Measurements from ENCODE around the gene YWHAQ. TPM values are rescaled to one million over a fixed set of nuclear protein-coding genes. Genes with fewer than 3 reads are reported as not detected.

The YWHAQ gene
- total and polyA plus RNA-seq, 3 experiments from 2014 or later, result 358 to 565 (median 560) TPM

DNA sequence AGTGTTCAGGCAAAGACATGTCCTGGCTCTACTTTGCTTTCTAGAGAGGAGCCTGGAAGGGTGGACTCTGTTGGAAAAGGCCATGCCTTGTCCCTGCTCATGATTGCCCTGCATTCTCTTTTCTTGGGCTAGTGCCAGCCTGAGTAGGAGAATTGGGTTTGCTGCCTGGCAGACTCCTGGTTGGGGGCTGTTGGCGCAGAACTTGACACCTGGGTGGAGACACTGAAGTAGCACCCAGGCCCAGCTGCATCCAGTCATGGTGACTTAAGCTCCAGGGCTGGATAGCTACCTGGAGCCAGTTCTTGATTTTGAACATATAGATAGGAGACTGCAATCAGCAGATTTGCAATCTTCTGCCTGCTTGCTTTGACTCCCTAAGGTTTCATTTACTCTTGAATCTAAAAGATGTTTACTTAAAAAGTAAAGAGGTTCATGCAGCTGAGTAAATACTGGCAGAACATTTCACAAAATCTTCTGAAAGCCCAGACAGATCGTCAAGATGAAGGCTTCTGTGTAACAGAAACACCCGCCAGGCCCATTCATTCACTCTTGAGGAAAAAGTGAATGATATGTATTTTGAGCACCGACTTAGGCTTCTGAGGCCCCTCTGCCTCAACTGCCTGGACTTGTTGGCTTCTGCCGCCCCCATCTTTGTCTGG lies 38.0 kb upstream of the YWHAQ start:
- Histone ChIP-seq H3K27me3 (ENCODE audit: insufficient read depth, low read length, poor library complexity, severe bottlenecking) (no peaks in the 10 kb centered on the region), H3K36me3 (ENCODE audit: insufficient read depth, low read length) (no peaks in the 10 kb centered on the region), H3K4me3 (ENCODE audit: low read length) (no peak overlapping the region), H3K27ac (ENCODE audit: low read depth, low read length) (no peak overlapping the region), H3K9me3 (ENCODE audit: low read length) (no peaks in the 10 kb centered on the region), H3K4me1 (ENCODE audit: insufficient read depth, low read length) (no peaks in the 10 kb centered on the region)
- no peak for DNase-seq
- ChIA-PET POLR2A (no interaction called here), CTCF (no interaction called here)
- peaks cover 6 to 13% (median 10%) of the 10 kb centered on the region in 3 donors for H3K4me1 Mint-ChIP-seq
- no peaks in the 10 kb centered on the region for H3K9me3 Mint-ChIP-seq
- peaks cover 0 to 4% (median 0%) of the 10 kb centered on the region in 3 donors for H3K36me3 Mint-ChIP-seq
- no peak overlapping the region for H3K4me3 Mint-ChIP-seq
- peaks cover 0 to 2% of the 10 kb centered on the region in 2 donors for H3K27me3 Mint-ChIP-seq
- no peak overlapping the region for H3K27ac Mint-ChIP-seq

DNA sequence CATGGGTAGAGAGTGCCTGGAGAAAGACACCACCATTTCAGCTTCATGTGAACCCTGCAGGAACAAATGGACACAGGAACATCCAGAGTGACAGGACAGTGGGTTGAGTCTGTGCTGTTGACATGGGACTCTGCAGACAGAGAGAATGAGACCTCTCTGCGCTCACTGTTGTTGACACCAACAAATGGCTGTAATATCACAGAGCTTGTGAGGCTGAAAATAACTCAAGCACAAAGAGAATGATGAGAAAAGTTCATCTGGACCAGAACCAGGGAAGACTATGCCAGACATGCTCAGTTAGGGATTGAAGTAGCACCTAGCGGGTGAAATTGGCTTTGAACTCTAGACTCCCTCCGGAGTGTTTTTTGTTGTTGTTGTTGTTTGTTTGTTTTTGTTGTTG lies 37.0 kb upstream of the YWHAQ start:
- no peak overlapping the region for H3K4me3 Mint-ChIP-seq
- H3K4me1 Mint-ChIP-seq, result peaks cover 15 to 22% (median 18%) of the 10 kb centered on the region in 3 donors
- H3K4me1 ChIP-seq (ENCODE audit: insufficient read depth, low read length), result no peaks in the 10 kb centered on the region
- CTCF ChIA-PET, result no interaction called here
- H3K27ac Mint-ChIP-seq, result peak overlapping the region in 1 of 8 donors; percentile 38
- H3K36me3 ChIP-seq (ENCODE audit: insufficient read depth, low read length), result no peaks in the 10 kb centered on the region
- H3K27me3 Mint-ChIP-seq, result peaks cover 0 to 2% of the 10 kb centered on the region in 2 donors
- POLR2A ChIA-PET, result interaction anchor here (0.7 kb wide), 1 partner anchor 19 kb away, joined by 3 read pairs; no protein-coding TSS in a partner anchor
- H3K4me3 ChIP-seq (ENCODE audit: low read length), result no peak overlapping the region
- H3K9me3 ChIP-seq (ENCODE audit: low read length), result no peaks in the 10 kb centered on the region
- no peak for DNase-seq
- no peak overlapping the region for H3K27ac ChIP-seq (ENCODE audit: low read depth, low read length)
- no peaks in the 10 kb centered on the region for H3K9me3 Mint-ChIP-seq
- H3K36me3 Mint-ChIP-seq, result peaks cover 0 to 4% (median 0%) of the 10 kb centered on the region in 3 donors
- H3K27me3 ChIP-seq (ENCODE audit: insufficient read depth, low read length, poor library complexity, severe bottlenecking), result no peaks in the 10 kb centered on the region

GRCh38 chr2:9666306-9666705 lies 35.5 kb upstream of the YWHAQ start:
- no peaks in the 10 kb centered on the region for H3K27me3 ChIP-seq (ENCODE audit: insufficient read depth, low read length, poor library complexity, severe bottlenecking)
- H3K4me1 Mint-ChIP-seq, result peaks cover 18 to 24% (median 22%) of the 10 kb centered on the region in 3 donors
- H3K27ac ChIP-seq (ENCODE audit: low read depth, low read length), result no peak overlapping the region
- no peak overlapping the region for H3K4me3 Mint-ChIP-seq
- no peaks in the 10 kb centered on the region for H3K9me3 ChIP-seq (ENCODE audit: low read length)
- peak overlapping the region in 1 of 8 donors; percentile 43 for H3K27ac Mint-ChIP-seq
- CTCF ChIA-PET, result interaction anchor here (1.3 kb wide), 1 partner anchor 37 kb away, joined by 3 read pairs; no protein-coding TSS in a partner anchor
- no peak overlapping the region for H3K4me3 ChIP-seq (ENCODE audit: low read length)
- no peaks in the 10 kb centered on the region for H3K36me3 ChIP-seq (ENCODE audit: insufficient read depth, low read length)
- H3K9me3 Mint-ChIP-seq, result no peaks in the 10 kb centered on the region
- DNase-seq, result no peak
- H3K36me3 Mint-ChIP-seq, result peaks cover 0 to 4% (median 0%) of the 10 kb centered on the region in 3 donors
- H3K27me3 Mint-ChIP-seq, result peaks cover 0 to 2% of the 10 kb centered on the region in 2 donors
- H3K4me1 ChIP-seq (ENCODE audit: insufficient read depth, low read length), result no peaks in the 10 kb centered on the region
- POLR2A ChIA-PET, result no interaction called here

DNA sequence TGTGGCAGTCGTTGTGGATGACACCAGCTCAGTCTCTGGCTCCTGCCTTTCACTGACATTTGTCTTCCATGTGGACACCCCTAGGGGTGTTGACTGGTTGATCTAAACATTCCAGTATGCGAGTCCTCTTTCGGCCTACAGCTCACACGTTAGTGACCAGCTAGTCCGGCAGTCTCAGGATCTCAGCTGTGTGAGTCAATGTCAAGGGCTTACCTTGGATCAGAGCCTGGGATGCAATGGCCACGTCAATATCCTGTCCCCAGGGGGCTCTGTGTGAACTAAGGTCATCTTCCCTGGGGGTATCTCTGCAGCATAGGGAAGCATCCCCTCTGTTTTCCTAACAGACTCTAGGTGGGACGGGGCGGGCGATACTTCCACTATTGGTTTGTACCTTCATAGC lies 35.1 kb upstream of the YWHAQ start:
- ChIA-PET CTCF (interaction anchor here (1.3 kb wide), 1 partner anchor 37 kb away, joined by 3 read pairs; no protein-coding TSS in a partner anchor), POLR2A (no interaction called here)
- Mint-ChIP-seq H3K9me3 (no peaks in the 10 kb centered on the region), H3K36me3 (peaks cover 0 to 4% (median 0%) of the 10 kb centered on the region in 3 donors), H3K4me1 (peaks cover 18 to 27% (median 26%) of the 10 kb centered on the region in 3 donors), H3K4me3 (no peak overlapping the region), H3K27me3 (peaks cover 0 to 2% of the 10 kb centered on the region in 2 donors), H3K27ac (no peak overlapping the region)
- DNase-seq, result no peak
- H3K4me3 ChIP-seq (ENCODE audit: low read length), result no peak overlapping the region
- H3K9me3 ChIP-seq (ENCODE audit: low read length), result no peaks in the 10 kb centered on the region
- no peaks in the 10 kb centered on the region for H3K36me3 ChIP-seq (ENCODE audit: insufficient read depth, low read length)
- H3K27me3 ChIP-seq (ENCODE audit: insufficient read depth, low read length, poor library complexity, severe bottlenecking), result no peaks in the 10 kb centered on the region
- no peaks in the 10 kb centered on the region for H3K4me1 ChIP-seq (ENCODE audit: insufficient read depth, low read length)
- H3K27ac ChIP-seq (ENCODE audit: low read depth, low read length), result no peak overlapping the region

- H3K9me3 Mint-ChIP-seq, result no peaks in the 10 kb centered on the region
- Histone ChIP-seq H3K4me3 (ENCODE audit: low read length) (no peak overlapping the region), H3K4me1 (ENCODE audit: insufficient read depth, low read length) (no peaks in the 10 kb centered on the region), H3K27ac (ENCODE audit: low read depth, low read length) (no peak overlapping the region), H3K27me3 (ENCODE audit: insufficient read depth, low read length, poor library complexity, severe bottlenecking) (no peaks in the 10 kb centered on the region), H3K9me3 (ENCODE audit: low read length) (no peaks in the 10 kb centered on the region), H3K36me3 (ENCODE audit: insufficient read depth, low read length) (no peaks in the 10 kb centered on the region)
- H3K27ac Mint-ChIP-seq, result peak overlapping the region in 7 of 8 donors; percentile 75 to 97 (median 94)
- peaks cover 0 to 4% (median 0%) of the 10 kb centered on the region in 3 donors for H3K36me3 Mint-ChIP-seq
- peaks cover 0 to 2% of the 10 kb centered on the region in 2 donors for H3K27me3 Mint-ChIP-seq
- H3K4me3 Mint-ChIP-seq, result peak overlapping the region in 3 of 7 donors; percentile 4 to 76 (median 44)
- ChIA-PET CTCF (no interaction called here), POLR2A (no interaction called here)
- H3K4me1 Mint-ChIP-seq, result peaks cover 18 to 28% (median 27%) of the 10 kb centered on the region in 3 donors
- no peak for DNase-seq
Measured at GRCh38 chr2:9664365-9664764, 33.6 kb upstream of the YWHAQ start.

GRCh38 chr2:9663008-9663879 lies 32.4 kb upstream of the YWHAQ start:
- CTCF ChIA-PET, result interaction anchor here (1.4 kb wide), 1 partner anchor 21 kb away, joined by 3 read pairs; no protein-coding TSS in a partner anchor
- Histone ChIP-seq H3K4me1 (ENCODE audit: insufficient read depth, low read length) (no peaks in the 10 kb centered on the region), H3K9me3 (ENCODE audit: low read length) (no peaks in the 10 kb centered on the region), H3K27ac (ENCODE audit: low read depth, low read length) (no peak overlapping the region), H3K4me3 (ENCODE audit: low read length) (no peak overlapping the region), H3K27me3 (ENCODE audit: insufficient read depth, low read length, poor library complexity, severe bottlenecking) (no peaks in the 10 kb centered on the region), H3K36me3 (ENCODE audit: insufficient read depth, low read length) (no peaks in the 10 kb centered on the region)
- POLR2A ChIA-PET, result interaction anchor here (0.8 kb wide), 1 partner anchor 33 kb away, joined by 3 read pairs; the partner anchor contains the start of gene YWHAQ
- Mint-ChIP-seq H3K4me3 (peak overlapping the region in 6 of 7 donors; percentile 5 to 76 (median 52)), H3K27ac (peak overlapping the region; percentile 20 to 97 (median 92)), H3K36me3 (peaks cover 0 to 4% (median 0%) of the 10 kb centered on the region in 3 donors), H3K27me3 (peaks cover 0 to 2% of the 10 kb centered on the region in 2 donors), H3K4me1 (peaks cover 18 to 29% (median 28%) of the 10 kb centered on the region in 3 donors), H3K9me3 (no peaks in the 10 kb centered on the region)
- no peak for DNase-seq

GRCh38 chr2:9661261-9661660 lies 30.5 kb upstream of the YWHAQ start:
- H3K4me3 Mint-ChIP-seq, result peak overlapping the region in 1 of 7 donors; percentile 1
- no peaks in the 10 kb centered on the region for H3K36me3 ChIP-seq (ENCODE audit: insufficient read depth, low read length)
- CTCF ChIA-PET, result no interaction called here
- DNase-seq, result no peak
- H3K4me3 ChIP-seq (ENCODE audit: low read length), result no peak overlapping the region
- peak overlapping the region in 5 of 8 donors; percentile 26 to 83 (median 77) for H3K27ac Mint-ChIP-seq
- peaks cover 0 to 2% of the 10 kb centered on the region in 2 donors for H3K27me3 Mint-ChIP-seq
- H3K9me3 ChIP-seq (ENCODE audit: low read length), result no peaks in the 10 kb centered on the region
- no peak overlapping the region for H3K27ac ChIP-seq (ENCODE audit: low read depth, low read length)
- H3K4me1 ChIP-seq (ENCODE audit: insufficient read depth, low read length), result peaks cover under 1% of the 10 kb centered on the region
- H3K4me1 Mint-ChIP-seq, result peaks cover 37 to 46% (median 40%) of the 10 kb centered on the region in 3 donors
- H3K36me3 Mint-ChIP-seq, result peaks cover 0 to 4% (median 0%) of the 10 kb centered on the region in 3 donors
- no peaks in the 10 kb centered on the region for H3K27me3 ChIP-seq (ENCODE audit: insufficient read depth, low read length, poor library complexity, severe bottlenecking)
- POLR2A ChIA-PET, result no interaction called here
- no peaks in the 10 kb centered on the region for H3K9me3 Mint-ChIP-seq

Measured in CD8-positive, alpha-beta memory T cell (primary cell).